Cardiac fibroblast (primary cell): ENCODE data around the gene MIEF2.
A peak's percentile ranks its signal among the peaks of the same experiment; 100 is the strongest.

Experiments
- DNase-seq, 2 donors: peaks; one replicate each; pipeline versions ENCODE4 v3.0.0 to v3.0.0-alpha.2; 2010; ENCODE audit warnings: low read depth in 2 of 2
- H3K4me3 ChIP-seq, 2 donors: replicated peaks in 1 of 2; 1 replicate in 1 of 2; 2 replicates in 1 of 2; pipeline ENCODE4 v1.5.1; 2011; ENCODE audit warnings: low read depth in 2 of 2, low read length in 2 of 2, mild to moderate bottlenecking in 2 of 2, moderate library complexity in 1 of 2
- TF ChIP-seq, protein P1 (sequence below): IDR thresholded peaks from one replicate; pipeline ENCODE4 v1.5.1; 2011; ENCODE audit warnings: low read depth, mild to moderate bottlenecking, low read length, inconsistent platforms

MIEF2 gene

DNA sequence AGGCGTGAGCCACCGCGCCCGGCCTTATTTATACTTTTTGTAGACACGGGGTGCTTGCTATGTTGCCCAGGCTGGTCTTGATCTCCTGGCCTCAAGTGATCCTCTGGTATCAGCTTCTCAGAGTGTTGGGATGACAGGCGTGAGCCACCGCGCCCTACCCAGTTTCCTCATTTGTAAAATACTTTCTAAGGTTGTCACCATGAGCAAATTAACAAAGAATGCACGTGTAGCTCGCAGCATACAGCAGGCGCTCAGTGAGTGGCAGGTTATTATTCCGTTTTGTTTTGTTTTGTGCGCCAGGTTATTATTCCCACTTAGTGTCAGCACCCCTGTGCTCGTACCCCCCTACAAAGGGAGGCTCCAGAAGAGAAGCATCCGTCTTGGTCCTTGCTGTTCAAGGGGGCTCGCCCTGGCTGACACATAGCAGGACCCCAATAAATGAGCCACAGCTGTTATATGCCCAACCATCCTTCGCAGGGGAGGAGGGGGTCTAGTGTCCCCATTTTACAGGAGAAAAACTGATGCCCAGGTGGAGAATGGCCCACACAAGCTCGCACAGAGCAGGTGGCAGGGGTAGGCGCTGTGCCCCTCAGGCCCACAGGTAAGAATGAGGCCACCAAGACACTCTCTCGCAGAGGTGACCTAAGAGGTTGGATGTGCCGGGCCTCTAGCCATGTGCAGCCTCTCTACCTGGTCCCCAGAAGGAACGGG, 686 bp upstream of the MIEF2 start:
- H3K4me3 ChIP-seq: peak overlapping the region; percentile 68 to 96
- DNase-seq: no peak
- TF ChIP-seq, protein P1, sequence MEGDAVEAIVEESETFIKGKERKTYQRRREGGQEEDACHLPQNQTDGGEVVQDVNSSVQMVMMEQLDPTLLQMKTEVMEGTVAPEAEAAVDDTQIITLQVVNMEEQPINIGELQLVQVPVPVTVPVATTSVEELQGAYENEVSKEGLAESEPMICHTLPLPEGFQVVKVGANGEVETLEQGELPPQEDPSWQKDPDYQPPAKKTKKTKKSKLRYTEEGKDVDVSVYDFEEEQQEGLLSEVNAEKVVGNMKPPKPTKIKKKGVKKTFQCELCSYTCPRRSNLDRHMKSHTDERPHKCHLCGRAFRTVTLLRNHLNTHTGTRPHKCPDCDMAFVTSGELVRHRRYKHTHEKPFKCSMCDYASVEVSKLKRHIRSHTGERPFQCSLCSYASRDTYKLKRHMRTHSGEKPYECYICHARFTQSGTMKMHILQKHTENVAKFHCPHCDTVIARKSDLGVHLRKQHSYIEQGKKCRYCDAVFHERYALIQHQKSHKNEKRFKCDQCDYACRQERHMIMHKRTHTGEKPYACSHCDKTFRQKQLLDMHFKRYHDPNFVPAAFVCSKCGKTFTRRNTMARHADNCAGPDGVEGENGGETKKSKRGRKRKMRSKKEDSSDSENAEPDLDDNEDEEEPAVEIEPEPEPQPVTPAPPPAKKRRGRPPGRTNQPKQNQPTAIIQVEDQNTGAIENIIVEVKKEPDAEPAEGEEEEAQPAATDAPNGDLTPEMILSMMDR: no peak

DNA sequence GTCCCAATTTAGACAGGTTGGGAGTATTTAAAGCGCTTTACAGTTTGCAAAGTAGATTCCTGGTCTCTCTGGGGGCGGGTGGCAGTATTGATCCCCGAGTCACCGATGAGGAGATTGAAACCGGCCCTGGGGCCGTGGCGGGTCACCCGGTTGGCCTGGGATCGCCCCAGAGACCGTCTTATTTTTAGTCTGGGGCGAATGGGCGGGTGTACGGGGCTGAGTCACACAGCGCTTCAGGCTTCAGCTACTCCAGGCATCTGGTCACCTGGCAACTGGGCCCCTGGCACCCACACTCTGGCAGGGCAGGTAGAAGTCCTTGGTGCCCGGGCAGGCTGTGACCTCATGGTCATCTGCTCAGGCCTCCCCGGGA, 669 bp downstream of the MIEF2 start:
- DNase-seq: peak; percentile 39 to 51
- H3K4me3 ChIP-seq: peak overlapping the region; percentile 68 to 96
- TF ChIP-seq, protein P1: no peak

DNA sequence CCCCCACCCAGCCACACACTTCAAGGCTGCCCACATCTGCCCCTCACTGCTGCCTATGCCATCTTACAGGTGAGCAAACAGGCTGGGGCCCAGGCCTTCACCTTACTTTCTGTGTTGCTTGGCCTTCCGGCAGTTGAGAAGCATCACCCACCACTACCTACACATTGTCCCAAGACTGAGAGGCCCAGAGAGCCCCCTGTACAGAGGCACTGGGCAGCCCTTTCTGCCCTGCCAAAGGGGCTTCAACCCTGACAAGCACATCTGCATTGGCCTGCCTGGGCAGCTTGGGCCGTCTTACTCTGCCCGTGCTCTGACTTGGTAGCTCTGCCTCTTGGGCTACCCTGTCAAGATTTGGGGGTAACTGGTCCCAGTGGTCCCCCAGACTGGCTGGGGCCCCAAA, 1.2 kb downstream of the MIEF2 start:
- DNase-seq: no peak
- H3K4me3 ChIP-seq: peak overlapping the region; percentile 68 to 96
- TF ChIP-seq, protein P1: no peak

DNA sequence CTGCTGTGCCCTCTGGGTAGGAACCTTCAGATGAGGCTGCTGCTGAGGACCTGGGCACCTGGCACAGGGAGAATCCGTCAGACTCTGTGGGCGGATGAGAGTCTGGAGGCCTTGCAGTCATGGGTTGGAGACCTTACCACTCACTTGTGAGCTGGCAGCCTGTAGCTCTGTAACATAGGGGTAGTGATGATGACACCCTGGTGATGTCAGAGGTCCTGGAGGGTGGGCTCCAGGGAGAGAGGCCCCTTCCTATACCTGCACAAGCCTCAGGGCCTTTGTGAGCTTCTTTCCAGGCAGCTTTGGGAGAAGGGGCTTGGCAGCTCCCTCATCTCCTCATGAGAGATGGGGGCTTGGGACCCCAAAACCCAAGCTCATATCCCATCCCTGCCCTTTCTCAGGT, 1.6 kb downstream of the MIEF2 start:
- H3K4me3 ChIP-seq: no peak overlapping the region
- TF ChIP-seq, protein P1: no peak
- no peak for DNase-seq

DNA sequence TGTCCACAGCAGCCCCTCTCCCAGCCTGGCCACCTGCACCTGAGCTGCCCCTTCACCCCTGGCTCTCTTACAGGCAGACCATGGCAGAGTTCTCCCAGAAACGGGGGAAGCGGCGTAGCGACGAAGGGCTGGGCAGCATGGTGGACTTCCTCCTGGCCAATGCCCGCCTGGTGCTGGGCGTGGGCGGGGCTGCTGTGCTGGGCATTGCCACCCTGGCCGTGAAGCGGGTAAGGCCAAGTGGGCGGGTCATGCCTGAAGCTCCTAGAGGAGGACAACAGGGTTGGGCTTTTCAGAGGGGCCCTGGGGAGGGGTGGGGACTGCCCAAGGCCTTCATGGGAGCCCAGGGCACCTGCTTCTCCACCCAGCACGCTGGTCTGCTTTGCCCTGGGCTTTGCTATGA, 2.2 kb downstream of the MIEF2 start:
- TF ChIP-seq, protein P1: no peak
- H3K4me3 ChIP-seq: no peak overlapping the region
- no peak for DNase-seq

DNA sequence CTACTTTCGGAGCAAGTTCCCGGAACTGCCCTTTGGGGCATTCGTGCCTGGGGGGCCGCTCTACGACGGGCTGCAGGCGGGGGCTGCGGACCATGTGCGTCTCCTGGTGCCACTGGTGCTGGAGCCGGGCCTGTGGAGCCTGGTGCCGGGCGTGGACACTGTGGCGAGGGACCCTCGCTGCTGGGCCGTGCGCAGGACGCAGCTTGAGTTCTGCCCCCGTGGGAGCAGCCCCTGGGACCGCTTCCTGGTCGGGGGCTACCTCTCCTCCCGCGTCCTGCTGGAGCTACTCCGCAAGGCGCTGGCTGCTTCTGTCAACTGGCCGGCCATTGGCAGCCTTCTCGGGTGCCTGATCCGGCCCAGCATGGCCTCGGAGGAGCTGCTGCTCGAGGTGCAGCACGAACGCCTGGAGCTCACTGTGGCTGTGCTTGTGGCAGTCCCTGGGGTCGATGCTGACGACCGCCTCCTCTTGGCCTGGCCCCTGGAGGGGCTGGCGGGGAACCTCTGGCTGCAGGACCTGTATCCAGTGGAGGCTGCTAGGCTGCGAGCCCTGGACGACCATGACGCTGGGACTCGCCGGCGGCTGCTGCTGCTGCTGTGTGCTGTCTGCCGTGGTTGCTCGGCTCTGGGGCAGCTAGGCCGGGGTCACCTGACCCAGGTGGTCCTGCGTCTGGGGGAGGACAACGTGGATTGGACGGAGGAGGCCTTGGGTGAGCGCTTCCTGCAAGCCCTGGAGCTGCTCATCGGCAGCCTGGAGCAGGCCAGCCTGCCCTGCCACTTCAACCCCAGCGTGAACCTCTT, 3.6 kb downstream of the MIEF2 start:
- no peak for DNase-seq
- H3K4me3 ChIP-seq: no peak overlapping the region
- TF ChIP-seq, protein P1: no peak
